HG02678 (cell line): ENCODE results near the gene EME2.

Experiments used
- ATAC-seq: cut with Tn5 transposase; IDR thresholded peaks from one replicate; pipeline ENCODE4 v1.9.1; 2021; ENCODE audit warnings: mild to moderate bottlenecking, moderate library complexity; ENCODE audit not compliant: unreplicated experiment

The EME2 gene

GRCh38 chr16:1745181-1745899 lies 27.3 kb upstream of the EME2 start:
- ATAC-seq: no peak

- no peak for ATAC-seq
Observed at GRCh38 chr16:1745900-1746692, 26.5 kb upstream of the EME2 start.

GRCh38 chr16:1746693-1747195 lies 25.9 kb upstream of the EME2 start:
- no peak for ATAC-seq

- no peak for ATAC-seq
Observed at GRCh38 chr16:1747934-1748333, 24.7 kb upstream of the EME2 start.

GRCh38 chr16:1749152-1750117 lies 23.2 kb upstream of the EME2 start:
- ATAC-seq: no peak

- no peak for ATAC-seq
Observed at GRCh38 chr16:1751946-1752345, 20.7 kb upstream of the EME2 start.

GRCh38 chr16:1752853-1753252 lies 19.8 kb upstream of the EME2 start:
- ATAC-seq: no peak

GRCh38 chr16:1754204-1754603 lies 18.4 kb upstream of the EME2 start:
- no peak for ATAC-seq

- ATAC-seq: no peak
Observed at GRCh38 chr16:1757714-1758461, 14.7 kb upstream of the EME2 start.

- ATAC-seq: no peak
Observed at GRCh38 chr16:1758923-1759322, 13.7 kb upstream of the EME2 start.

- ATAC-seq: no peak
Observed at GRCh38 chr16:1759511-1759910, 13.1 kb upstream of the EME2 start.

- ATAC-seq: no peak
Observed at GRCh38 chr16:1760911-1761310, 11.7 kb upstream of the EME2 start.

GRCh38 chr16:1761751-1762150 lies 10.9 kb upstream of the EME2 start:
- no peak for ATAC-seq

- no peak for ATAC-seq
Observed at GRCh38 chr16:1762196-1762878, 10.3 kb upstream of the EME2 start.

GRCh38 chr16:1762879-1763520 lies 9.6 kb upstream of the EME2 start:
- ATAC-seq: no peak

GRCh38 chr16:1763521-1764511 lies 8.8 kb upstream of the EME2 start:
- no peak for ATAC-seq

- no peak for ATAC-seq
Observed at GRCh38 chr16:1764971-1765370, 7.6 kb upstream of the EME2 start.

- no peak for ATAC-seq
Observed at GRCh38 chr16:1765826-1766225, 6.8 kb upstream of the EME2 start.
